Neural progenitor cell (in vitro differentiated cells): Measurements from ENCODE around the gene CRB2. TPM values are rescaled to one million over a fixed set of nuclear protein-coding genes. Genes with fewer than 3 reads are reported as not detected.
"Not testable (repeated sequence)": the region's sequence is repeated elsewhere in the genome, so short reads cannot be mapped to it uniquely, and the experiment has no call there.

Source experiments
- DNase-seq: peaks from one replicate; pipeline ENCODE4 v3.0.0-alpha.2; 2016; ENCODE audit warnings: low spot score
- H2AFZ ChIP-seq: fragments of 200-600 bp; sonication (generic); replicated peaks from 2 replicates; pipeline ENCODE4 v1.6.1; 2016; ENCODE audit warnings: antibody characterized with exemption
- H3F3A ChIP-seq: fragments of 200-600 bp; sonication (generic); 2 replicates; pipeline ENCODE4 v1.6.1; 2016; ENCODE audit warnings: antibody characterized with exemption, low read depth
- H3K27ac ChIP-seq: fragments of 200-600 bp; sonication (generic); 2 replicates; pipeline ENCODE4 v1.5.1; 2016; ENCODE audit warnings: mild to moderate bottlenecking
- H3K27me3 ChIP-seq: fragments of 200-600 bp; sonication (generic); 2 replicates; pipeline ENCODE4 v1.6.1; 2016; ENCODE audit warnings: mild to moderate bottlenecking, moderate library complexity
- H3K36me3 ChIP-seq: fragments of 200-600 bp; sonication (generic); 2 replicates; pipeline ENCODE4 v1.5.1; 2016
- H3K4me1 ChIP-seq: fragments of 200-600 bp; sonication (generic); 2 replicates; pipeline ENCODE4 v1.6.1; 2016; ENCODE audit warnings: mixed run types
- H3K4me2 ChIP-seq: fragments of 200-600 bp; sonication (generic); 2 replicates; pipeline ENCODE4 v1.6.1; 2016
- H3K4me3 ChIP-seq: fragments of 200-600 bp; sonication (generic); 2 replicates; pipeline ENCODE4 v1.5.1; 2016
- H3K79me2 ChIP-seq: fragments of 200-600 bp; sonication (generic); 2 replicates; pipeline ENCODE4 v1.6.1; 2016; ENCODE audit warnings: low read depth
- H3K9ac ChIP-seq: fragments of 200-600 bp; sonication (generic); 2 replicates; pipeline ENCODE4 v1.6.1; 2016
- H3K9me3 ChIP-seq: fragments of 200-600 bp; sonication (generic); 2 replicates; pipeline ENCODE4 v1.5.1; 2016; ENCODE audit warnings: low read depth
- H4K20me1 ChIP-seq: fragments of 200-600 bp; sonication (generic); 2 replicates; pipeline ENCODE4 v1.6.1; 2016; ENCODE audit warnings: low read depth
- H3K27ac Mint-ChIP-seq: 3 replicates; pipeline ENCODE4 v1.8.0; 2021; ENCODE audit warnings: mixed read lengths
- H3K27me3 Mint-ChIP-seq: 2 replicates; pipeline ENCODE4 v1.8.0; 2022; ENCODE audit warnings: low read depth, mild to moderate bottlenecking, inconsistent platforms, moderate library complexity, mixed read lengths; ENCODE audit not compliant: insufficient read depth
- H3K36me3 Mint-ChIP-seq: 3 replicates; pipeline ENCODE4 v1.8.0; 2021; ENCODE audit warnings: mixed read lengths
- H3K4me1 Mint-ChIP-seq: 3 replicates; pipeline ENCODE4 v1.8.0; 2021; ENCODE audit warnings: mixed read lengths
- H3K4me3 Mint-ChIP-seq: 3 replicates; pipeline ENCODE4 v1.8.0; 2021; ENCODE audit warnings: mild to moderate bottlenecking, moderate library complexity, mixed read lengths
- H3K9me3 Mint-ChIP-seq: 3 replicates; pipeline ENCODE4 v1.8.0; 2020; ENCODE audit warnings: mixed read lengths
- CTCF ChIP-seq: fragments of 200-600 bp; sonication (generic); IDR thresholded peaks from 2 replicates; pipeline ENCODE4 v1.5.1; 2017; ENCODE audit warnings: antibody characterized with exemption, mild to moderate bottlenecking
- EZH2 ChIP-seq: fragments of 200-600 bp; sonication (generic); IDR thresholded peaks from 2 replicates; pipeline ENCODE4 v1.6.1; 2017; ENCODE audit warnings: antibody characterized with exemption, mild to moderate bottlenecking, moderate library complexity
- EZH2phosphoT487 ChIP-seq: fragments of 200-600 bp; sonication (generic); IDR thresholded peaks from 2 replicates; pipeline ENCODE4 v1.6.1; 2017; ENCODE audit warnings: antibody characterized with exemption
- total RNA-seq: library from RNA; depleted of rRNA; stranded (reverse); fragments of >200 nt; gene quantifications from 2 replicates; pipeline ENCODE4 v1.2.3, GENCODE V29; 2015; ENCODE audit warnings: low replicate concordance

CRB2 gene
- total RNA-seq, 1 donor from 2014 or later: 18.5 TPM

GRCh38 chr9:123395689-123396511 lies 39.9 kb downstream of the CRB2 start:
- Mint-ChIP-seq H3K27me3 (peaks cover 8% of the 10 kb centered on the region), H3K36me3 (no peaks in the 10 kb centered on the region), H3K4me3 (peak overlapping the region; percentile 30), H3K27ac (peak overlapping the region; percentile 72), H3K4me1 (peaks cover 28% of the 10 kb centered on the region), H3K9me3 (peaks cover 5% of the 10 kb centered on the region)
- H3K4me3 ChIP-seq: no peak overlapping the region
- no peak overlapping the region for H3K4me2 ChIP-seq
- H3K4me1 ChIP-seq: peaks cover 4% of the 10 kb centered on the region
- H3K27me3 ChIP-seq: no peaks in the 10 kb centered on the region
- no peaks in the 10 kb centered on the region for H3K36me3 ChIP-seq
- peaks cover under 1% of the 10 kb centered on the region for H3F3A ChIP-seq
- no peak for TF ChIP-seq EZH2phosphoT487
- no peak for TF ChIP-seq EZH2
- TF ChIP-seq CTCF: no peak
- no peak overlapping the region for H3K9ac ChIP-seq
- H2AFZ ChIP-seq: no peak overlapping the region
- H3K9me3 ChIP-seq: no peaks in the 10 kb centered on the region
- DNase-seq: no peak
- H4K20me1 ChIP-seq: no peaks in the 10 kb centered on the region
- H3K79me2 ChIP-seq: no peaks in the 10 kb centered on the region
- no peak overlapping the region for H3K27ac ChIP-seq

GRCh38 chr9:123397975-123398374 lies 42.0 kb downstream of the CRB2 start:
- Histone ChIP-seq H3F3A (peaks cover 19% of the 10 kb centered on the region), H3K4me3 (no peak overlapping the region), H3K27me3 (no peaks in the 10 kb centered on the region), H3K9me3 (no peaks in the 10 kb centered on the region), H3K27ac (no peak overlapping the region), H3K9ac (no peak overlapping the region), H4K20me1 (peaks cover 8% of the 10 kb centered on the region), H3K36me3 (no peaks in the 10 kb centered on the region), H2AFZ (no peak overlapping the region), H3K4me1 (peaks cover 15% of the 10 kb centered on the region), H3K79me2 (no peaks in the 10 kb centered on the region), H3K4me2 (no peak overlapping the region)
- Mint-ChIP-seq H3K27me3 (peaks cover 6% of the 10 kb centered on the region), H3K27ac (no peak overlapping the region), H3K9me3 (peaks cover under 1% of the 10 kb centered on the region), H3K36me3 (no peaks in the 10 kb centered on the region), H3K4me1 (peaks cover 37% of the 10 kb centered on the region), H3K4me3 (no peak overlapping the region)
- DNase-seq: no peak
- TF ChIP-seq CTCF (no peak), EZH2phosphoT487 (no peak), EZH2 (no peak)

- H3K27me3 Mint-ChIP-seq, H3K79me2 ChIP-seq, H3K27me3 ChIP-seq, DNase-seq, H3K4me2 ChIP-seq, H3K9me3 ChIP-seq, H3K9me3 Mint-ChIP-seq, H3K27ac ChIP-seq, H3K36me3 Mint-ChIP-seq, H3K27ac Mint-ChIP-seq, H2AFZ ChIP-seq, H3K9ac ChIP-seq, H3K4me3 Mint-ChIP-seq, H3K4me3 ChIP-seq, H3K36me3 ChIP-seq: not testable (repeated sequence)
- peaks cover 47% of the 10 kb centered on the region for H3K4me1 Mint-ChIP-seq
- peaks cover 24% of the 10 kb centered on the region for H3K4me1 ChIP-seq
- peaks cover 17% of the 10 kb centered on the region for H4K20me1 ChIP-seq
- H3F3A ChIP-seq: peaks cover 22% of the 10 kb centered on the region
Observed at GRCh38 chr9:123398938-123399337, 42.9 kb downstream of the CRB2 start.

- no peaks in the 10 kb centered on the region for H3K9me3 ChIP-seq
- peaks cover 22% of the 10 kb centered on the region for H3F3A ChIP-seq
- Mint-ChIP-seq H3K27me3 (peaks cover 2% of the 10 kb centered on the region), H3K36me3 (no peaks in the 10 kb centered on the region), H3K27ac (no peak overlapping the region), H3K9me3 (no peaks in the 10 kb centered on the region), H3K4me3 (no peak overlapping the region), H3K4me1 (peaks cover 40% of the 10 kb centered on the region)
- no peak overlapping the region for H3K27ac ChIP-seq
- no peak overlapping the region for H2AFZ ChIP-seq
- H3K79me2 ChIP-seq: no peaks in the 10 kb centered on the region
- H3K4me1 ChIP-seq: peaks cover 26% of the 10 kb centered on the region
- no peak overlapping the region for H3K4me2 ChIP-seq
- TF ChIP-seq CTCF (peak; percentile 73), EZH2 (no peak), EZH2phosphoT487 (no peak)
- no peaks in the 10 kb centered on the region for H3K27me3 ChIP-seq
- no peaks in the 10 kb centered on the region for H3K36me3 ChIP-seq
- no peak overlapping the region for H3K4me3 ChIP-seq
- H3K9ac ChIP-seq: no peak overlapping the region
- peak; percentile 50 for DNase-seq
- H4K20me1 ChIP-seq: peaks cover 20% of the 10 kb centered on the region
Observed at GRCh38 chr9:123399803-123400378, 43.9 kb downstream of the CRB2 start.
